GM23248 (cell line): ENCODE results near the gene TSPAN12.

Source experiments
- EZH2 ChIP-seq: fragments of 200-600 bp; sonication (generic); IDR thresholded peaks from 2 replicates; pipeline ENCODE4 v1.6.1; 2018; ENCODE audit warnings: antibody characterized with exemption, mild to moderate bottlenecking; ENCODE audit not compliant: insufficient read depth, poor library complexity, severe bottlenecking
- EZH2phosphoT487 ChIP-seq: fragments of 200-600 bp; sonication (generic); IDR thresholded peaks from 2 replicates; pipeline ENCODE4 v1.6.1; 2018; ENCODE audit warnings: antibody characterized with exemption, moderate library complexity, mild to moderate bottlenecking, low read depth; ENCODE audit not compliant: insufficient read depth

DNA sequence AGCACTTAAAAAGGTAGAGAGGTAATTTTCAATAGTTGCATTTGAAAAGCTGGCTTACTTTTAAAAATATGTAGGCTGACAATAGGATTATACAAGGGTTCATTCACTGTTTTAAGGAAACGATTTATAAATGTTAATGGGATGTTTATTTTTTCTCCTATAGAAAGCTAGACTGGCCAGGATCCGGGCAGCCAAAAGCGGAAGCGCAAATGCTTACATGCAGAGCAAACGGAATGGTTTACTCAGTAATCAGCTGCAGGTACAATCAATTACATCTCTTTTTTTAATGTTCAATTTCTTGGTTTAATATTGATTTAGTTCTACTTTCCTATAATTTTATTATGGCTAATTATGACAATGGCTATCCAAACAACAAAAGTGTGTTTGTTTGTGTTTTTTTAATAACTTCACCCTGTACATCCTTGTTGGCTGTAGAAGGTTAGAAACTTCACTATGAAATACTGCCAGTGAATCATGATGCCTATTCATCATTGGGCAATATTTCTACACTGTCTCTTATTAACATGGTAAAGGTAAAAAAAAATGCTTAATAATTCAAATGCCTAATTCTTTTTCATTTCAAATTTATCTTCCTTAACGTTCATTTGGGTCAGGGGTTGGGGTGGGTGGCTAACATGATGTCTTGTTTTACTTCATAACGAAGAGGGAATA lies 116.4 kb downstream of the TSPAN12 start:
- TF ChIP-seq EZH2phosphoT487 (no peak), EZH2 (no peak)
